ENCODE data around the gene RCBTB1. TPM values are rescaled to one million over a fixed set of nuclear protein-coding genes. Genes with fewer than 3 reads are reported as not detected.

Gene RCBTB1
- total and polyA plus RNA-seq, 2 donors (not counting 3 experiments of a cell fraction or from before 2014, with no cell fraction given): 12.1 to 23.8 TPM

DNA sequence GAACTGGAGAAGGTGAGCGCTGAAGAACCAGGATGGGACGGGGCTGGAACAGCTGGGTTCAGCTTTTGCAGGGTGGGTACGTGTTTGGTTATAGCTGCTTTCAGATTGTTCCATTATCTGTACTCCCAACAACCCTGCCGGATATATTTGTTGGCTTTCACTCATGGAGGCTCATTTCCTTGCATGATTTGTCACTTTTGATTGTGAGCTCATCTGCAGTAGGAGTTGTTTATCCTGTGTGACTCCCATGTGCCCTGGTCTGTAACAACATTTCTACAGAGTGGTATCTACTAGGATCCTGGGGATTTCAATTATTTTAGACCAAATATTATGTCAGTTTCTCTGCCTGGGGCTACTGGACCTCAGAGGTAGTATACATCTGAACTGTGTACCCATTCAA, 48.4 kb upstream of the RCBTB1 start:
- H2AFZ ChIP-seq (ENCODE audit: low read depth, low read length): peak overlapping the region; percentile 29
- CTCF ChIA-PET: interaction anchor here (1.0 kb wide), 2 partner anchors 16 to 25 kb away, joined by 3 to 4 read pairs; no protein-coding TSS in a partner anchor
- H3K27ac ChIP-seq (ENCODE audit: insufficient read depth, low read depth, low read length): peak overlapping the region; percentile 19
- no peaks in the 10 kb centered on the region for H3K9me1 ChIP-seq (replicated peaks; ENCODE audit: control insufficient read depth, extremely low read depth, insufficient read depth, low read length)
- H3K36me3 ChIP-seq (ENCODE audit: control insufficient read depth in 2 of 2, extremely low read depth in 1 of 2, insufficient read depth in 2 of 2, low read length in 2 of 2): no peaks in the 10 kb centered on the region
- H3K27me3 ChIP-seq (ENCODE audit: control insufficient read depth in 2 of 2, insufficient read depth in 2 of 2, low read length in 2 of 2): no peaks in the 10 kb centered on the region
- no peaks in the 10 kb centered on the region for H3K9me3 ChIP-seq (replicated peaks; ENCODE audit: control insufficient read depth, insufficient read depth, low read length)
- BruUV-seq (replicated peaks): no TSS peak
- H3K9ac ChIP-seq (replicated peaks; ENCODE audit: extremely low read depth, insufficient read depth, low read length): no peak overlapping the region
- no peaks in the 10 kb centered on the region for H4K20me1 ChIP-seq (replicated peaks; ENCODE audit: control insufficient read depth, extremely low read depth, insufficient read depth, low read length)
- DNase-seq (ENCODE audit: low read depth, low spot score) (peak; percentile 74), FAIRE-seq (peak; percentile 59)
- H3K4me3 ChIP-seq (replicated peaks in 1 of 3; ENCODE audit: insufficient read depth in 1 of 3, low read depth in 1 of 3, low read length in 3 of 3): no peak overlapping the region
- intact Hi-C loops (cut with micrococcal nuclease) (no loop called here), dilution Hi-C loops (cut with MboI; ENCODE audit: extremely low pct_ligation_motif_present, low sequenced_read_pairs) (no loop called here)
- TF ChIP-seq EZH2 (IDR thresholded peaks at IDR 0.05; ENCODE audit: borderline replicate concordance, low read depth, low read length, severe bottlenecking) (no peak), GATA2 (IDR thresholded peaks at IDR 0.05; ENCODE audit: insufficient read depth, insufficient read length, low read depth, low read length) (peak; percentile 79), POLR2AphosphoS5 (IDR thresholded peaks at IDR 0.05; ENCODE audit: insufficient read depth, low read depth, low read length) (peak; percentile 62), MYC (IDR thresholded peaks at IDR 0.05; ENCODE audit: low read depth, low read length) (no peak), FOS (IDR thresholded peaks at IDR 0.05; ENCODE audit: borderline replicate concordance, insufficient read depth, low read length) (peak; percentile 16), POLR2A (IDR thresholded peaks at IDR 0.05; ENCODE audit: low read depth, low read length) (peak; percentile 32), JUN (IDR thresholded peaks at IDR 0.05; ENCODE audit: borderline replicate concordance, insufficient read depth, insufficient read length, low read depth) (no peak)
- TF ChIP-seq, protein P1, sequence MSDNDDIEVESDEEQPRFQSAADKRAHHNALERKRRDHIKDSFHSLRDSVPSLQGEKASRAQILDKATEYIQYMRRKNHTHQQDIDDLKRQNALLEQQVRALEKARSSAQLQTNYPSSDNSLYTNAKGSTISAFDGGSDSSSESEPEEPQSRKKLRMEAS (IDR thresholded peaks at IDR 0.05; ENCODE audit: insufficient read depth, insufficient read length): no peak
- TF ChIP-seq, protein P2, sequence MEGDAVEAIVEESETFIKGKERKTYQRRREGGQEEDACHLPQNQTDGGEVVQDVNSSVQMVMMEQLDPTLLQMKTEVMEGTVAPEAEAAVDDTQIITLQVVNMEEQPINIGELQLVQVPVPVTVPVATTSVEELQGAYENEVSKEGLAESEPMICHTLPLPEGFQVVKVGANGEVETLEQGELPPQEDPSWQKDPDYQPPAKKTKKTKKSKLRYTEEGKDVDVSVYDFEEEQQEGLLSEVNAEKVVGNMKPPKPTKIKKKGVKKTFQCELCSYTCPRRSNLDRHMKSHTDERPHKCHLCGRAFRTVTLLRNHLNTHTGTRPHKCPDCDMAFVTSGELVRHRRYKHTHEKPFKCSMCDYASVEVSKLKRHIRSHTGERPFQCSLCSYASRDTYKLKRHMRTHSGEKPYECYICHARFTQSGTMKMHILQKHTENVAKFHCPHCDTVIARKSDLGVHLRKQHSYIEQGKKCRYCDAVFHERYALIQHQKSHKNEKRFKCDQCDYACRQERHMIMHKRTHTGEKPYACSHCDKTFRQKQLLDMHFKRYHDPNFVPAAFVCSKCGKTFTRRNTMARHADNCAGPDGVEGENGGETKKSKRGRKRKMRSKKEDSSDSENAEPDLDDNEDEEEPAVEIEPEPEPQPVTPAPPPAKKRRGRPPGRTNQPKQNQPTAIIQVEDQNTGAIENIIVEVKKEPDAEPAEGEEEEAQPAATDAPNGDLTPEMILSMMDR (IDR thresholded peaks at IDR 0.05; ENCODE audit: extremely low read depth in 1 of 2, insufficient read depth in 1 of 2, low read depth in 1 of 2, low read length in 2 of 2): no peak
- peaks cover 31% of the 10 kb centered on the region for H3K4me1 ChIP-seq (ENCODE audit: control insufficient read depth, extremely low read depth, insufficient read depth, low read length)
- POLR2A ChIA-PET: no interaction called here
- H3K79me2 ChIP-seq (ENCODE audit: control insufficient read depth, insufficient read depth, low read length): no peaks in the 10 kb centered on the region
- H3K4me2 ChIP-seq (ENCODE audit: insufficient read depth, low read length): peak overlapping the region; percentile 7
